Measurements from ENCODE around the gene ANKRD27. TPM values are rescaled to one million over a fixed set of nuclear protein-coding genes. Genes with fewer than 3 reads are reported as not detected.
"Not testable (repeated sequence)": the region's sequence is repeated elsewhere in the genome, so short reads cannot be mapped to it uniquely, and the experiment has no call there.

ANKRD27 gene
- total RNA-seq, 1 donor from 2014 or later, result 24.9 TPM

- H3K9me3 ChIP-seq (ENCODE audit: low read depth), result peaks cover 5% of the 10 kb centered on the region
- H3K4me1 Mint-ChIP-seq, result no peaks in the 10 kb centered on the region
- no peak overlapping the region for H3K27ac ChIP-seq
- H3K79me2 ChIP-seq (ENCODE audit: low read depth), result no peaks in the 10 kb centered on the region
- TF ChIP-seq EZH2phosphoT487 (IDR thresholded peaks at IDR 0.05) (no peak), EZH2 (IDR thresholded peaks at IDR 0.05) (no peak), CTCF (IDR thresholded peaks at IDR 0.05) (no peak)
- H3K36me3 Mint-ChIP-seq, result peaks cover 19% of the 10 kb centered on the region
- H3K27me3 Mint-ChIP-seq (ENCODE audit: insufficient read depth, low read depth), result peaks cover 2% of the 10 kb centered on the region
- H3K36me3 ChIP-seq, result no peaks in the 10 kb centered on the region
- no peak overlapping the region for H3K4me3 ChIP-seq
- H3K4me1 ChIP-seq, result no peaks in the 10 kb centered on the region
- no peak overlapping the region for H3K9ac ChIP-seq
- no peak overlapping the region for H3K27ac Mint-ChIP-seq
- H3K27me3 ChIP-seq, result no peaks in the 10 kb centered on the region
- no peak overlapping the region for H3K4me2 ChIP-seq
- peaks cover 34% of the 10 kb centered on the region for H3K9me3 Mint-ChIP-seq
- H3F3A ChIP-seq (ENCODE audit: low read depth), result no peaks in the 10 kb centered on the region
- H3K4me3 Mint-ChIP-seq, result no peak overlapping the region
- no peak for DNase-seq (ENCODE audit: low spot score)
- no peaks in the 10 kb centered on the region for H4K20me1 ChIP-seq (ENCODE audit: low read depth)
- H2AFZ ChIP-seq (replicated peaks), result no peak overlapping the region
Observed at GRCh38 chr19:32702010-32702409, 27.0 kb upstream of the ANKRD27 start.

- not testable (repeated sequence) for H3K36me3 ChIP-seq; H3K4me1 Mint-ChIP-seq; H3K79me2 ChIP-seq (ENCODE audit: low read depth); DNase-seq (ENCODE audit: low spot score); H3K4me3 Mint-ChIP-seq; H3K4me3 ChIP-seq; H3K27ac ChIP-seq; H2AFZ ChIP-seq (replicated peaks); H3K27me3 Mint-ChIP-seq (ENCODE audit: insufficient read depth, low read depth); H3F3A ChIP-seq (ENCODE audit: low read depth); H3K9me3 ChIP-seq (ENCODE audit: low read depth); H3K4me2 ChIP-seq; H4K20me1 ChIP-seq (ENCODE audit: low read depth); H3K9ac ChIP-seq; H3K4me1 ChIP-seq; H3K27me3 ChIP-seq; H3K27ac Mint-ChIP-seq
- Mint-ChIP-seq H3K36me3 (peaks cover 19% of the 10 kb centered on the region), H3K9me3 (peaks cover 29% of the 10 kb centered on the region)
Observed at GRCh38 chr19:32700129-32700528, 25.1 kb upstream of the ANKRD27 start.

GRCh38 chr19:32696771-32697170, 21.8 kb upstream of the ANKRD27 start:
- H4K20me1 ChIP-seq (ENCODE audit: low read depth); H3F3A ChIP-seq (ENCODE audit: low read depth); H3K4me1 ChIP-seq; H3K4me1 Mint-ChIP-seq; H3K9me3 ChIP-seq (ENCODE audit: low read depth); H3K27ac Mint-ChIP-seq; H2AFZ ChIP-seq (replicated peaks); H3K4me3 ChIP-seq; DNase-seq (ENCODE audit: low spot score); H3K4me2 ChIP-seq; H3K4me3 Mint-ChIP-seq; H3K27ac ChIP-seq; H3K9ac ChIP-seq; H3K36me3 ChIP-seq: not testable (repeated sequence)
- peaks cover 19% of the 10 kb centered on the region for H3K9me3 Mint-ChIP-seq
- peaks cover 16% of the 10 kb centered on the region for H3K27me3 ChIP-seq
- H3K36me3 Mint-ChIP-seq, result peaks cover 17% of the 10 kb centered on the region
- H3K79me2 ChIP-seq (ENCODE audit: low read depth), result peaks cover 11% of the 10 kb centered on the region
- peaks cover 12% of the 10 kb centered on the region for H3K27me3 Mint-ChIP-seq (ENCODE audit: insufficient read depth, low read depth)

- peaks cover 15% of the 10 kb centered on the region for H3K27me3 Mint-ChIP-seq (ENCODE audit: insufficient read depth, low read depth)
- H3K4me2 ChIP-seq; H3K27ac ChIP-seq; H2AFZ ChIP-seq (replicated peaks); H3K9ac ChIP-seq; H3K9me3 ChIP-seq (ENCODE audit: low read depth); H3K4me1 ChIP-seq; H3F3A ChIP-seq (ENCODE audit: low read depth); H3K4me3 ChIP-seq; H4K20me1 ChIP-seq (ENCODE audit: low read depth); H3K4me3 Mint-ChIP-seq; DNase-seq (ENCODE audit: low spot score); H3K27ac Mint-ChIP-seq; H3K36me3 ChIP-seq: not testable (repeated sequence)
- peaks cover 17% of the 10 kb centered on the region for H3K36me3 Mint-ChIP-seq
- peaks cover 19% of the 10 kb centered on the region for H3K9me3 Mint-ChIP-seq
- H3K4me1 Mint-ChIP-seq, result peaks cover 16% of the 10 kb centered on the region
- peaks cover 11% of the 10 kb centered on the region for H3K79me2 ChIP-seq (ENCODE audit: low read depth)
- peaks cover 26% of the 10 kb centered on the region for H3K27me3 ChIP-seq
Observed at GRCh38 chr19:32695506-32695905, 20.5 kb upstream of the ANKRD27 start.

GRCh38 chr19:32694851-32695250, 19.9 kb upstream of the ANKRD27 start:
- H3K27ac Mint-ChIP-seq; H3K9ac ChIP-seq; H2AFZ ChIP-seq (replicated peaks); H3K4me3 Mint-ChIP-seq; H3K27ac ChIP-seq; H3K9me3 ChIP-seq (ENCODE audit: low read depth); H3K4me1 ChIP-seq; H3K4me2 ChIP-seq; H3K4me3 ChIP-seq; H3K36me3 ChIP-seq; H4K20me1 ChIP-seq (ENCODE audit: low read depth); H3F3A ChIP-seq (ENCODE audit: low read depth); DNase-seq (ENCODE audit: low spot score): not testable (repeated sequence)
- peaks cover 16% of the 10 kb centered on the region for H3K4me1 Mint-ChIP-seq
- peaks cover 15% of the 10 kb centered on the region for H3K27me3 Mint-ChIP-seq (ENCODE audit: insufficient read depth, low read depth)
- peaks cover 14% of the 10 kb centered on the region for H3K9me3 Mint-ChIP-seq
- peaks cover 11% of the 10 kb centered on the region for H3K79me2 ChIP-seq (ENCODE audit: low read depth)
- H3K36me3 Mint-ChIP-seq, result peaks cover 17% of the 10 kb centered on the region
- H3K27me3 ChIP-seq, result peaks cover 26% of the 10 kb centered on the region

GRCh38 chr19:32694316-32694715, 19.3 kb upstream of the ANKRD27 start:
- Mint-ChIP-seq H3K27me3 (ENCODE audit: insufficient read depth, low read depth) (peaks cover 19% of the 10 kb centered on the region), H3K9me3 (peaks cover 12% of the 10 kb centered on the region), H3K4me3 (peak overlapping the region; percentile 27), H3K4me1 (peaks cover 16% of the 10 kb centered on the region), H3K36me3 (peaks cover 14% of the 10 kb centered on the region)
- H3K4me1 ChIP-seq; H3K9me3 ChIP-seq (ENCODE audit: low read depth); H3K9ac ChIP-seq; H3K27ac ChIP-seq; H4K20me1 ChIP-seq (ENCODE audit: low read depth); H2AFZ ChIP-seq (replicated peaks); H3K4me3 ChIP-seq; H3K27ac Mint-ChIP-seq; H3K4me2 ChIP-seq; DNase-seq (ENCODE audit: low spot score); H3K36me3 ChIP-seq; H3F3A ChIP-seq (ENCODE audit: low read depth): not testable (repeated sequence)
- H3K27me3 ChIP-seq, result peaks cover 26% of the 10 kb centered on the region
- peaks cover 11% of the 10 kb centered on the region for H3K79me2 ChIP-seq (ENCODE audit: low read depth)

GRCh38 chr19:32693151-32694108, 18.4 kb upstream of the ANKRD27 start:
- Mint-ChIP-seq H3K4me3 (peak overlapping the region; percentile 82), H3K27me3 (ENCODE audit: insufficient read depth, low read depth) (peaks cover 21% of the 10 kb centered on the region), H3K36me3 (peaks cover 14% of the 10 kb centered on the region), H3K4me1 (peaks cover 16% of the 10 kb centered on the region)
- not testable (repeated sequence) for H3K4me1 ChIP-seq; H2AFZ ChIP-seq (replicated peaks); H3K36me3 ChIP-seq; H4K20me1 ChIP-seq (ENCODE audit: low read depth); H3K9ac ChIP-seq; H3K9me3 ChIP-seq (ENCODE audit: low read depth); H3K27ac Mint-ChIP-seq; DNase-seq (ENCODE audit: low spot score); H3K27ac ChIP-seq; H3F3A ChIP-seq (ENCODE audit: low read depth); H3K9me3 Mint-ChIP-seq
- Histone ChIP-seq H3K79me2 (ENCODE audit: low read depth) (peaks cover 11% of the 10 kb centered on the region), H3K27me3 (peaks cover 26% of the 10 kb centered on the region), H3K4me3 (peak overlapping the region; percentile 44), H3K4me2 (peak overlapping the region; percentile 72)
